Measurements from ENCODE around the gene KDF1.

DNA sequence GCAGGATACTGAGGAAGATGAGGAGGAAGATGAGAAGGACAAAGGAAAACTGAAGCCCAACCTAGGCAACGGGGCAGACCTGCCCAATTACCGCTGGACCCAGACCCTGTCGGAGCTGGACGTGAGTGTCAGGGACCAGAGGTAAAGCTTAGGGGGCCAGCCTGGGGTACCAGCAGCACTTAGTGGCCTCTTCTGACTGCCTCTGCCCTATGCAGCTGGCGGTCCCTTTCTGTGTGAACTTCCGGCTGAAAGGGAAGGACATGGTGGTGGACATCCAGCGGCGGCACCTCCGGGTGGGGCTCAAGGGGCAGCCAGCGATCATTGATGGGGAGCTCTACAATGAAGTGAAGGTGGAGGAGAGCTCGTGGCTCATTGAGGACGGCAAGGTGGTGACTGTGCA, 17.6 kb downstream of the KDF1 start:
- TF ChIP-seq, protein P1, sequence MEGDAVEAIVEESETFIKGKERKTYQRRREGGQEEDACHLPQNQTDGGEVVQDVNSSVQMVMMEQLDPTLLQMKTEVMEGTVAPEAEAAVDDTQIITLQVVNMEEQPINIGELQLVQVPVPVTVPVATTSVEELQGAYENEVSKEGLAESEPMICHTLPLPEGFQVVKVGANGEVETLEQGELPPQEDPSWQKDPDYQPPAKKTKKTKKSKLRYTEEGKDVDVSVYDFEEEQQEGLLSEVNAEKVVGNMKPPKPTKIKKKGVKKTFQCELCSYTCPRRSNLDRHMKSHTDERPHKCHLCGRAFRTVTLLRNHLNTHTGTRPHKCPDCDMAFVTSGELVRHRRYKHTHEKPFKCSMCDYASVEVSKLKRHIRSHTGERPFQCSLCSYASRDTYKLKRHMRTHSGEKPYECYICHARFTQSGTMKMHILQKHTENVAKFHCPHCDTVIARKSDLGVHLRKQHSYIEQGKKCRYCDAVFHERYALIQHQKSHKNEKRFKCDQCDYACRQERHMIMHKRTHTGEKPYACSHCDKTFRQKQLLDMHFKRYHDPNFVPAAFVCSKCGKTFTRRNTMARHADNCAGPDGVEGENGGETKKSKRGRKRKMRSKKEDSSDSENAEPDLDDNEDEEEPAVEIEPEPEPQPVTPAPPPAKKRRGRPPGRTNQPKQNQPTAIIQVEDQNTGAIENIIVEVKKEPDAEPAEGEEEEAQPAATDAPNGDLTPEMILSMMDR (IDR thresholded peaks at IDR 0.05; ENCODE audit: borderline replicate concordance, extremely low read depth, low read length, poor library complexity, severe bottlenecking) = no peak
- TF ChIP-seq EZH2 (IDR thresholded peaks at IDR 0.05; ENCODE audit: borderline replicate concordance, low read depth, low read length, severe bottlenecking) = no peak

Data from DND-41 (cell line).